CD1c-positive myeloid dendritic cell (primary cell): ENCODE results near the gene NEUROD2.

ENCODE experiments used
- DNase-seq: peaks from one replicate; pipeline ENCODE4 v3.0.0-alpha.2; 2016; ENCODE audit errors: extremely low spot score

Gene NEUROD2

DNA sequence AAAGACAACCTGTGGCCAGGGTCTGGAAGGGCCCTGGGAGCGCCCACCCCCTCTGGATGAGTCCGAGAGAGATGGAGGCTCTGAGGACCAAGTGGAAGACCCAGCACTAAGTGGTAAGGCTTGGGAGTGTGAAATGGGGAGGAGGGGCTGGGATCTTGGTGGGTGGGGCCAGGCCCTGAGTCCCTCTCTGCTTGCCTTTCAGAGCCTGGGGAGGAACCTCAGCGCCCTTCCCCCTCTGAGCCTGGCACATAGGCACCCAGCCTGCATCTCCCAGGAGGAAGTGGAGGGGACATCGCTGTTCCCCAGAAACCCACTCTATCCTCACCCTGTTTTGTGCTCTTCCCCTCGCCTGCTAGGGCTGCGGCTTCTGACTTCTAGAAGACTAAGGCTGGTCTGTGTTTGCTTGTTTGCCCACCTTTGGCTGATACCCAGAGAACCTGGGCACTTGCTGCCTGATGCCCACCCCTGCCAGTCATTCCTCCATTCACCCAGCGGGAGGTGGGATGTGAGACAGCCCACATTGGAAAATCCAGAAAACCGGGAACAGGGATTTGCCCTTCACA, 28.0 kb upstream of the NEUROD2 start:
- DNase-seq: peak; percentile 21

DNA sequence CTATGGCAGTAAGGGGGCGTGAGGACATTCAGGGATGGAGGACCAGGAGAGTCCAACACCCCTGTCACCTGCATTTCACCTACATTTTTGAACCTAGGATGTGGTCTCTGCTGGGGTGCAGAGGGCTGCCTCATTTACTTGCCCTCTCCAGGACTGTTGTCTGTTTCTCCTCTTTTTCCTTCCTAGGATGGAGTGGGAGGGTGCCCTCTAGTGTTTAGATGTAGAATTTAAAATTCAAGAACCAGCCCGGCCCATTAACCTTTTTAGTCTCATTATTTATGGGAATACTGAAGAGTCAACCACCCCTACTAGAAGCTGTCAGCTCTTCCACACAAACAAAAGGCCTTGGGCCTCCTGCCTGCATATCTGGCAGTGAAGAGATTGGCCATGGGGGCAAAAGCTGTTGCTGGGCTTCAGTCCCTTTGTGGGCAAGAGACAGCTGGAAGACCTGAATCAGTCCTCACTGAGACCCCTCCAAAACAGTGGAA, 26.7 kb upstream of the NEUROD2 start:
- peak; percentile 63 for DNase-seq

DNA sequence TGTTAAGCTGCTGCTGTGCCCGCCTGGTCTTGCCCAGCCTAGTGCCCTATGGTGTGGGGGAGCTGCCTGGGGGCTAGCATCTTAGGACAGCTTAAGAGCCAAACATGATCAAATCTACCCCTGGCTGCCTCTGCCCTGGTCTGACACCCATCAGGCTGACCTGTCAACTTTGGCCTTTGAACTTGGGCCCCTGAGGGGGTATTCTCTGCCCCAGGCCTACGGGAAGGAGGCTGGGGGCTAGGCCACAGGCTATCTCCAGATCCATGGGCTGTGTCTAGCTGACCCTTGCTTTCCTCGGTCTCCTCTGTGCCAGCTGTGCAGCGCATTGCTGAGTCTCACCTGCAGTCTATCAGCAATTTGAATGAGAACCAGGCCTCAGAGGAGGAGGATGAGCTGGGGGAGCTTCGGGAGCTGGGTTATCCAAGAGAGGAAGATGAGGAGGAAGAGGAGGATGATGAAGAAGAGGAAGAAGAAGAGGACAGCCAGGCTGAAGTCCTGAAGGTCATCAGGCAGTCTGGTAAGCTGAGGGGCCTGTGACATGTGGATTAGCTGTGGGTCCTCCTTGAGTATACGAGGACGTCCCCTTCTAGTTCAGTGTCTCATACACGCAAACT, 26.0 kb upstream of the NEUROD2 start:
- DNase-seq: no peak

DNA sequence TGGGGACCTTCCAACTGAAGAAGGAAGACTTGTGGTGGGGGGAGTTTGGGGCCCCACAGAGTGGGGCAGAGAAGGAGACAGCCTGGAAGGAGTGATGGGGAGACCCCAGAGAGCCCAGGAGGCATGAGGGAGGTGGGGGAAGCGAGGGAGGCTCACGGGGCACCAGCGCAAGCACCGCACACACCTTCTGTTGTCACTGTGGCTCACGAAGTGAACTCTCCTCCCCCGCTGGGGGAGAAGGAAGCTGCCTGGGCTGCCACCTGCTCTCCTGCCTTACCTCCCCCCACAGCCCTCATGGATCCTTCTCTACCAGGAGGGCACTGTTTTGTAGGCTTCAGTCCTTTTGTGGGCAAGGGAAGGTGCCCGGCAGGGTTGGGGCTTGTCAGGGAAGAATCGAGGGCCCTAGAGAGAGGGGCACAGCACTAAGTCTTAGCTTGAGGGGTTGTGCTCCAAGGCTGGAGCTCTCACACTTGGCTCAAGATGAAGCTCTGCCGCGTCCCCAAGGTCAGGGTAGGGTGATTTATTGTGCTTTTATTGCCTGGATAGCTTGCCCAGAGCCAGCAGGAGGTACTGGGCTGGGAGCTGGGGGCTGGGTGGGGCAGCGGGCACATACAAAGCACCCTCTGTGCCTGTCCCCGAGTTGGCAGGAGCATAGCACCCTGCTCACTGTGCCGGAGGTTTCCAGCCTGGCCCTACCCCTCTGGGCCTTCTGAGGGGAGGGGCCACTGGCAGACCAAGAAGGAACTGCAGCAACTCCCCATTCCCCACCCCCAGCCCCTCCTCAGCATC, 24.6 kb upstream of the NEUROD2 start:
- no peak for DNase-seq

DNA sequence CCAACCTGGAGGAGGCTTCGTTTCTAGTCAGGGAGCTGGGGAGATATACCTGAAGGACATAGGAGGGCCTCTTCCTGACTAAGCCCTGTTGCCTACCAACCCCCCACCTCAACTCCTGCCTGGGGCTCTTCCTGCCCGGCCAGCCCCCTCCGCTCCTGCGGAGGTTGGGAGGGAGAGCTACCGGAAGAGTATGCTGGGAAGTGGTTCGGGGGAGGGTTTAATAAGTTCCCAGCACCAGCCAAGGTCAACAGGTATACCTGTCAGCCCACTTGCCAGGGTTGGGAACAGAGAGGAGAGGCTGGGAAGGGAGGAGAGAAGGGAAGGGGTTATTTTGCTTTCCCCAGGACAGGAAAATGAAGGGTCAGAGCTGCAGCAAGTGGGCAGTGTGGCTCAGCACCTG, 23.7 kb upstream of the NEUROD2 start:
- DNase-seq: no peak

DNA sequence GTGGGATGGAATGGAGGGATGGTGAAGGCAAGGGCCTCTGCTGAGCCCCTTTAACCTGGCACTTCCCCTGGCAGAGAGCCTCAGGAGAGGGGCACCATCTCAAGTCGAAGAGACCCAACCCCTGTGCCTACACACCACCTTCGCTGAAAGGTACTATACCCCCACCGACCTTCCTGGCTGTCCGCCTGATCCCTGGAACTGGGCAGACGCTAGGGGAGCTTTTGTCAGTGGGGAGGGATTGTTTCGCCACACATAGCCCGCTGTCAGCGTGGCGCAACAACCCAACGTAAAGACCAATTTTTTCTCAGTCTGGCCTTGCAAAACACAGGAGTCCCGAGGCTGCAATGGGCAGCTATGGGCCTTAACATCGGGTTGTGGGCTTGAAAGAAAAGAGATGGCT, 22.2 kb upstream of the NEUROD2 start:
- peak; percentile 47 for DNase-seq

DNA sequence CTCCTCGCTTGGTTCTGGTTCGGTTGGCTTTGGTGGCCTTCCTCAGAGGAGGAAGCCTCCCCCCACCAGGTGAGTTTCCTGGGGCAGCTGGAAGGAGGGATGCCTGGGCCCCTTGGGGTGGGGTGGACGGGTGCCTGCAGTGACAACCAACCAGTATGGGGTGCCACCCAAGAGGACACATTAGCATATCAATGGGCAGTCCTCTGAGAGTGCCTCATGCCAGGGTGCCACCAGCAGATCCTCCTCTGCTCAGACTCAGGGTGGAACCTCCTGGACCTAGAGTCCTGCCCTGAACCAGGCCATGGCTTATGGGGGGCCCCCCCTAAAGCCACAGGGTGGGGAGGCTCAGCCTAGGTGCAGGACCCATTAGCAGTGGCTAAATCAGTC, 21.8 kb upstream of the NEUROD2 start:
- DNase-seq: no peak

DNA sequence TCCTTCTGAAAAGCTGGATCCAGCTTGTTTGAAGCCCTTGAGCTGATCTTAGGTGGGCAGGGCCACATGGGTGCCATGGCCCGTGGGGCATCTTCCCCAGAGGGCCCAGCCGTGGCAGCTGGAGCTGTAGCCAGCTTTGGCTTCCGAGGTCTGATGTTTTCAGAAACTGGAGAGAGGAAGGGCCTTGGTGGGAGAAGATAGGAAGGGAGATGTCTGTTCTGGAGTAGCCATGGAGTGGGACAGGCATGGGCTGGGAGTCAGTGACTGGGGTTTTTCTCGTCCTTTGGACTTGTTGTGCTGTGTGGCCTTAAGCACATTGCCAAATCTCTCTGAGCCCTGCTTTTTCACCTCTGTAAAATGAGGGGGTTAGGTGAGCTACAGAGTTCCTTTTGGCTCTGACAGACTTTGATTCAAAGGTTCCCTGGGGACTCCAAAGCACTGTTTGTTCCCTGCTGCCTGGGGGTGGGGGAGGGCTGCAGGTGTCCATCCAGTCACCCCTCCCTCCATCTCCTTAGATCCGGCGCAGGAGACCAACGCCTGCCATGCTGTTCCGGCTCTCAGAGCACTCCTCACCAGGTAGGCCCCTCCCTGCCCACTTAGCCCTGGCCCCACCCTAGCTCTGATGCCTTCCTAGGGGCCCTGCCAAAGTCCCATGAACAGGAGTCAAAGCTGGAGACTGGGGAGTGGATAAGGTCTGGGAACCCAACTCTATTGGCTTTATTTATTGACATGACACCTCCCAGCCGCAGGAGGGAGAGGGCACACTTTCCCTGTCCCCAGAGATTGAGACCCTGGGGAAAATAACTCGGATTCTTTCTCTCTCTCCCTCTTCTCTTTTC, 21.2 kb upstream of the NEUROD2 start:
- DNase-seq: no peak

DNA sequence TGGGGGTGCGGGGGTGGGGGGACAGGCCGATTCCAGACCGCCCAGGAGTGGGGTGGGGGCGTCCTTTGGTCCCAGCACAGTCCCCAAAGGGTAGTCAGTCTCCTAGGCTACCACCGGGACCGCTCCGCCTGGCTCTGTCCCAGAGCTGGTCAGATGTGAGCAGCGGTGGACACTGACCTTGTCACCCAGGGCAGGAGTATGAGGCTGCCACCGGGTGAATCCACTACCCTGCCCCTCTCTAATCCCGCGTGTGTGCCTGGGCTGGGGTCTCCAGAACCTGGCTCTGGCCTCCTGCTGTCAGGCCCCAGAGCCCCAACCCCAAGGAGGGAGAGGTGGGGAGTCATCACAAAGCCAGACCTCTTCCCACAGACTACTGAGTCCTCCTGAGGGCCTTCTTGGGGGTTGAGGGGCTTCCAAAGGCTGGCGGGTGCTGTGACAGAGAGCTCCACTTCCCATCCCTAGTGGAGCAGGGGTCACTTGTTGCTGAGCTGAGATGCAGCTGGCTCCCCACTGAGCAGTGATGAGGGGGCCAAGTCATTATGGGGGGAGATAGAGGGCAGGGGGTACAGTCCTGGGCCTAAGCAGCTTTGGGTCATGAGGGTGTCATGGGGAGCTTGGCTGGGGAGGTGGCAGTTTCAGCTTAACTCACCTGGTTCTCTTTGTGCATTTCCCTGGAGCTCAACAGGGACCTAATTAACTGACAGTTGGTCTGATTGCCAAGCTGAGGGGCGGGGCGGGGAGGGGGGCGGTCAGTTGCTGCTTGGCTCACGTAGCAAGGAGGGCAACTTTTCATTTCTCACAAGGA, 20.2 kb upstream of the NEUROD2 start:
- no peak for DNase-seq

DNA sequence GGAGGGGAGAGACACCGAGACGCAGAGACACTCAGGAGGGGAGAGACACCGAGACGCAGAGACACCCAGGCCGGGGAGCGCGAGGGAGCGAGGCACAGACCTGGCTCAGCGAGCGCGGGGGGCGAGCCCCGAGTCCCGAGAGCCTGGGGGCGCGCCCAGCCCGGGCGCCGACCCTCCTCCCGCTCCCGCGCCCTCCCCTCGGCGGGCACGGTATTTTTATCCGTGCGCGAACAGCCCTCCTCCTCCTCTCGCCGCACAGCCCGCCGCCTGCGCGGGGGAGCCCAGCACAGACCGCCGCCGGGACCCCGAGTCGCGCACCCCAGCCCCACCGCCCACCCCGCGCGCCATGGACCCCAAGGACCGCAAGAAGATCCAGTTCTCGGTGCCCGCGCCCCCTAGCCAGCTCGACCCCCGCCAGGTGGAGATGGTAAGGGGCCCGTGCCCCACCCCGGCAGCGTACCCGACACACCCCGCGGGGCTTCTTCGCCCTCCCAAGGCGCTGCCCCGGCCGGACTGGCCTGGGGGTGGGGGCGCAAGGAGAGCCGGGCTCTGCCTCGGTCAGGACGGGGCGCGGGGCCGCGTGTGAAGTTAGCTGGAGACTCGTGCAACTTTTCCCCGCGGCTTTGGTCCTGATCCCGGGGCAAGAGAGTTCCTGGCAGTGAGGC, 19.5 kb upstream of the NEUROD2 start:
- no peak for DNase-seq

DNA sequence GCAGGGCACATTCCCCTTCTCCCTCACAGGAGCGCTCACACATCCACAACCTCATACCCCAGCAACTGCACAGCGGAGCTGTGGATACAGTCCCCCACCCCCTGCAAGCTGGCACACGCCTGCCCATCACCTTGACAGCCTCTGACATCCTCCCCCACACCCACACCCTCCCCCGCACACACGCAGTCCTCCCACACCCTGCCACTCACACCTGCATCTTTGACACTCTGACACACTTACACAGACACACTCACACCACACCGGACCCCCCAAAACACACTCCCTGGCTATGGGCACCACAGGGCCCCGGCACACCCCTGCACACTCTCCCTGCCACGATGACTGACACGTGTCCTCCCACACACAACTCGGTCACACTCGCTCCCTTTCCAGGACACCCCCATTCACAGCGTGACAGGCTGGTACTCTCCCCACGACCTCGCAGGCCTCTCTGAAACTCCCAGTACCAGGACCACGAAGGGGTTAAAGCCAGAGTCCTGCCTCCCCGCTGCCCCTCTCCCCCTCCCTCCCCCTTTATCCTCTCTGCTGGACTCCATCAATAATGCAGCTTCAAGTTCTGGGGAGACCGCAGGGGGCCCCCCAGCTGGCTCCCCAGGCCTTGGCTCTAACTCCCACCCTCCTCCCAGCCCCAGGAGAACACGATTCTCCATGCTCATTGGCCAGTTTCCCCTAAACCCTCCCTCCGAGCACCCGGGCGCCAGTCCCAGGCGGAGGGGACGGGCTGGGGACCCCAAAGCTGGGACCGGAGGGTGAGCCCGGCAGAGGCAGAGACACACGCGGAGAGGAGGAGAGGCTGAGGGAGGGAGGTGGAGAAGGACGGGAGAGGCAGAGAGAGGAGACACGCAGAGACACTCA, 18.7 kb upstream of the NEUROD2 start, which contains the start of gene PPP1R1B:
Gene PPP1R1B (plus strand): TSS at position 782 of the 876 bp plus-strand sequence. CDS start 441 bp downstream, outside the sequence.
- no peak for DNase-seq

DNA sequence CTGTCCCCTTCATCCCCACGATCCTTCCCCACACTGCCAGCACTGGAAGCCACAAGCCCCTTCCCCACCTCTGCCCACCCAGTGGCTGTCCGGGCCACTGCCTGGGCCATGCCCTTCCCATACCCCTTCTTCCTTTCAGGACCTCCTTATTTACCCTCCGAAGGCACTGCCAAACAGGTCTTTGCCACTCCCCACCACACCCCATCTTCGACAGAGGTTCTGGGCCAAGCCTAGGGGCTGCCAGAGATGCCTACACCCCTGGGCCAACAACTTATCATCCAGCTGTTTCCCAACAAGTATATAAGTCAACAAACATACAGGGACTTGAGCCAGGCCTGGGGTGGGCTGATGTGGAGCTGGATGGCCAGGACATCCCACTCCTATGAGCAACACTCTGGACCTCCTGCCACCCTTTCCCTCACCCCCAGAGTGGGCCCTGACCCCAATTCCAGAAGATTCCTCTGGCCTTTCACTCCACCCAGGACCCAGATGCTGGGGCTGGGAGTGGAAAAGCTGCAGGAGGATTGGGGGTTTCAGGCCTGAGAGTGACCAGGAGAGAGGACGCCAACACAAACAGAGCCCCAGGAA, 17.6 kb upstream of the NEUROD2 start:
- no peak for DNase-seq

DNA sequence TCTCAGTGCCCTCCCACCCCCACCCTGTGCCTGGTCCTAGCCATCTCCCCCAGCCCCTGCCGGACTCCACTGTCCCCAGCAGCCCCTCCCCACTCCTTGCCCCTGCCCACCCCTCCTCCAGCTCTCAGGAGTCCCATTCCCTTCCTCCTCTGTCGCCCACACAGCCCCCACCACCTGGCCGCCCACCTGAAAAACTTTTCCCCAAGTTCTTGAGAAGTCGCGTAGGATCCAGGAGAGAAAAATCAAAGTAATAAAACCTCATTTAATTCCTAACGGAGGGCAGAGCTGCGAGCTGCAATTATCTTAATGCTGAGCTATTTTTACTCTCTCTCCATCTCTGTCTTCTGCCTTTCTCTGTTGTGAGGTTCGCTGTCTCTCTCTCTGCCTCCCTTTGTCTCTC, 16.6 kb upstream of the NEUROD2 start:
- no peak for DNase-seq

DNA sequence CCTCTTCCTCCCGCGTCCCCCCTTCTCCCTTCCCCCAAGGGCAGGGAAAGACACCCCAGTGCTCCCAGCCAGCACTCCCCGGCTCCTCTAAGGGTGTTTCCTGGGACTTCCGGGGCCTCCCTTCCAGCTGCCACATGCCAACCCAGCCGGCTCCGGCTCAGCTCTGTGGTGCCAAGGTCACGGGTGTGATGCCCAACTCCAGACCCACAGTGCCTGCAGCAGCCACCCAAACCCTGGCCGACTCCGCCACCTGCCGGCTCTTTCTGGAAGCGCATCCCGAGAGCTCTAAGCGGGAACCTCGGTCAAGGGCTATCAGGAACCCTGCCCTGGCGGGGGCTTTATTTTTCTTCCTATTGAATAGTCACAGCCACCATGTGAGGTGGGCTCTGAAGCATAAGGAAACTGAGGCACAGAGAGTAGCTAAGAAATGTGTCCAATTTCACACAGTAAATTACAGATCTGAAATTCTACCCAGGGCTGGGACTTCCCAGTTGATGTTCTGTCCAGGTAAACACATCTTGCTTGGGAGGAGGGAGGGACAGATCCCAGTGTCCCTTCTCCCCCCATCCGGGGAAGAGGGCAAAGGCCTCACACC, 15.7 kb upstream of the NEUROD2 start:
- peak; percentile 89 for DNase-seq

DNA sequence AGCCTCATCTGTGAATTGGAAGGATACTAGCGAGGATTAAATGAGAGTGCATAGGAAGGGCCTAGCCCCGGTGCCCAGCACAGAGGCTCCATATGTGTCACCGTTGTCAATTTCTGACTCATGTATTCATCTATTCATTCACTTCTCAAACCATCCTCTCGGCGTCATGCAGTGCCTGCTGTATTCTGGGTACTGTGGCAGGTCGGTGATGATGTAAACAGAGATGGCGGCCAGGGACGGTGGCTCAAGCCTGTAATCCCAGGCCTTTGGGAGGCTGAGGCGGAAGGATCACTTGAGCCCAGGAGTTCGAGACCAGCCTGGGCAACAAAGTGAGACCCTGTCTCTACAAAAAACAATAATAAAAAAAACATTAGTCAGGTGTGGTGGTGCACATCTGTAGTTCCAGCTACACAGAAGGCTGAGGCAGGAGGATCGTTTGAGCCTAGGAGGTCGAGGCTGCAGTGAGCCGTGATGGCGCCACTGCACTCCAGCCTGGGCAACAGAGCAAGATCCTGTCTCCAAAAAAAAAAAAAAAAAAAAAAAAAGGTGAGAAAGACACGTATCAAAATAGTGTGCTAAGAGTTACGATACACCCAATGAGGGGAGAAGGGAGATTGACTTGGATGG, 14.8 kb upstream of the NEUROD2 start:
- DNase-seq: no peak

DNA sequence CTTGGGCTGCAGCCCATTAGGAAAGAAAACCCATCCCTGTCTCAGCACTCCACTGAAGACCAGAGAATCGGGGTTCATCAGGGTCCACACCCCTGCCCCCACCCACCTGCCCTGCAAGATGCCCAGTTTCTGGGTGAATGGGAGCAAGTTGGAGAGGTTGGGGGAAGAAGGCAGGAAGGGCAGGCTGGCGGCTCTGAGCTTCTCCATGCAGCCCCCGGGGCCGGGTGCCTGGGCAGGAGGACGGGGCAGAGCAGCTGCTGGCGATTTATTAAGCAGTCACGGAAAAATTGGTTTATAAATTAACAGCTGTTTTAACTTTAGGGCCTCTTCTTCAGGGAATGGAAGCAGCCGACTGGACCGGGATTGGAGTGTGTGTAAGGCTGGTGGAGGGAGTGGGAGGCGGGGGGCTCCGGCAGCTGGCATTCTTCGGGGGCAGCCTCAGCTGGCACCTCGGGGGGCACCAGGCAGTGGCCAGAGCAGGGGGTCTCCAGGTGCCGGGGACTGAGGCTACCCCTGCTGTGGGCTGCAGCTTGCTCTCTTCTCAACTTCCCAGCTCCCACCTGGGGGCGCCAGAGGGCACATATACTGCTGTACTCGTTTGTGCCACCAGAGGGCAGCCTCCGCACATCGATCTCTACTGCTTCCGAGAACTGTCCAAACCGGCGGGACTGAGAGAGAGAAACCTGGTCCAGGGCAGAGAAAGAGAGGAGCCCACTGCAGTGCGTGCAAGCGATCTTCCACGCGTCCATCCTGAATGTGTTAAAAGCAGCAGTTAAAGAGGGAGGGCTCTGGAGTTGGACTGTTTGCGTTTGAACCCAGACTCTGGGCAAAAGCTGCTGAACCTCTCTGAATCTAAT, 14.0 kb upstream of the NEUROD2 start:
- DNase-seq: peak; percentile 95

DNA sequence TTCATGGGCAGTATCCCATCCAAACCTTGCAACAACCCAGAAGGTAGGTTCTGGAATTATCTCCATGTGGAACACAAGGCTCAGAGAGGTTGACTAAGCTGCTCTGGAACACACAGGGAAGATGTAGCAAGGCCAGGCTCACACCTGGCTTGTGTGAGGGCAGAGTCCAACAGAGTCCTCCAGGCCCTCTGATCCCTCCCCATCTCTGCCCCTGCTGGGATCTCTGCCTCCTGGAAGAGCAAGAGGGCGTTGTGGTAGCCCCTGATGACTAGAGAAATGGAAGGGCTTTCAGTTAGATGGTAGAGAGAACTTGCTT, 12.0 kb upstream of the NEUROD2 start:
- DNase-seq: no peak
